Measurements from ENCODE around the gene NCOR1.
"Not testable (repeated sequence)": the region's sequence is repeated elsewhere in the genome, so short reads cannot be mapped to it uniquely, and the experiment has no call there.

DNA sequence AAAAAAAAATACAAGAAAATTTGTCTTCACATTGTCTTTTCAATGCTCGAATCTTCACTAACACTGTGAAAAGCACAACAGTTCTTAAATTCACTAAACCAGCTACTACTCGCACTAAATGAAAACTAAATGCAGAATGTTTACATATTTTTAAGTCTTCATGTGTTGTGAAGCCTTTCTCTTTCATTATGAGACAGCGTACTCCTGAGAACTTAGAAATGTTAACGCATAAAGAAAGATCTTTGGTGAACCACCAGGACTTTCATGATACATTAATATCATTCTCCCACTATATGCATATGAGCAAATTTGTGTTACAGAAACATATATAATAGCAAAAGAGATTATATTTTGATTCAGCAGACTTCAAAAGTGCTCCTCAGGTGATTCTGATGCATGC lies 48.6 kb downstream of the NCOR1 start:
- TF ChIP-seq, protein P1, sequence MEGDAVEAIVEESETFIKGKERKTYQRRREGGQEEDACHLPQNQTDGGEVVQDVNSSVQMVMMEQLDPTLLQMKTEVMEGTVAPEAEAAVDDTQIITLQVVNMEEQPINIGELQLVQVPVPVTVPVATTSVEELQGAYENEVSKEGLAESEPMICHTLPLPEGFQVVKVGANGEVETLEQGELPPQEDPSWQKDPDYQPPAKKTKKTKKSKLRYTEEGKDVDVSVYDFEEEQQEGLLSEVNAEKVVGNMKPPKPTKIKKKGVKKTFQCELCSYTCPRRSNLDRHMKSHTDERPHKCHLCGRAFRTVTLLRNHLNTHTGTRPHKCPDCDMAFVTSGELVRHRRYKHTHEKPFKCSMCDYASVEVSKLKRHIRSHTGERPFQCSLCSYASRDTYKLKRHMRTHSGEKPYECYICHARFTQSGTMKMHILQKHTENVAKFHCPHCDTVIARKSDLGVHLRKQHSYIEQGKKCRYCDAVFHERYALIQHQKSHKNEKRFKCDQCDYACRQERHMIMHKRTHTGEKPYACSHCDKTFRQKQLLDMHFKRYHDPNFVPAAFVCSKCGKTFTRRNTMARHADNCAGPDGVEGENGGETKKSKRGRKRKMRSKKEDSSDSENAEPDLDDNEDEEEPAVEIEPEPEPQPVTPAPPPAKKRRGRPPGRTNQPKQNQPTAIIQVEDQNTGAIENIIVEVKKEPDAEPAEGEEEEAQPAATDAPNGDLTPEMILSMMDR (conservative IDR thresholded peaks at IDR 0.05) = not testable (repeated sequence)
- TF ChIP-seq EZH2 (IDR thresholded peaks at IDR 0.05; ENCODE audit: low read depth) = not testable (repeated sequence)
